GM19467 (cell line): ENCODE data around the gene ZNF341.

Experiments
- ATAC-seq: cut with Tn5 transposase; IDR thresholded peaks from one replicate; pipeline ENCODE4 v1.9.1; 2021; ENCODE audit warnings: mild to moderate bottlenecking, moderate library complexity; ENCODE audit not compliant: unreplicated experiment

ZNF341 gene

GRCh38 chr20:33701629-33702450 is 30.0 kb upstream of the ZNF341 start:
- no peak for ATAC-seq

GRCh38 chr20:33702861-33703260 is 28.9 kb upstream of the ZNF341 start:
- no peak for ATAC-seq

- ATAC-seq: no peak
Measured at GRCh38 chr20:33703498-33704137, 28.2 kb upstream of the ZNF341 start.

GRCh38 chr20:33704197-33704924 is 27.4 kb upstream of the ZNF341 start:
- no peak for ATAC-seq

- ATAC-seq: no peak
Measured at GRCh38 chr20:33707668-33708067, 24.1 kb upstream of the ZNF341 start.

GRCh38 chr20:33709398-33709797 is 22.4 kb upstream of the ZNF341 start:
- ATAC-seq: no peak

GRCh38 chr20:33709905-33710541 is 21.8 kb upstream of the ZNF341 start:
- no peak for ATAC-seq

GRCh38 chr20:33710681-33711445 is 20.9 kb upstream of the ZNF341 start:
- no peak for ATAC-seq

GRCh38 chr20:33711446-33711738 is 20.4 kb upstream of the ZNF341 start:
- ATAC-seq: no peak

- no peak for ATAC-seq
Measured at GRCh38 chr20:33713865-33714367, 17.9 kb upstream of the ZNF341 start.

- ATAC-seq: no peak
Measured at GRCh38 chr20:33716498-33716897, 15.3 kb upstream of the ZNF341 start.

GRCh38 chr20:33719277-33719988 is 12.4 kb upstream of the ZNF341 start:
- ATAC-seq: no peak

GRCh38 chr20:33719989-33720709 is 11.6 kb upstream of the ZNF341 start, which contains the start of gene PXMP4:
PXMP4 (minus strand) TSS chr20:33720310; CDS start chr20:33720207, 103 bp downstream.
- ATAC-seq: peak; percentile 90

GRCh38 chr20:33721391-33722140 is 10.2 kb upstream of the ZNF341 start:
- ATAC-seq: no peak

GRCh38 chr20:33724439-33725094 is 7.2 kb upstream of the ZNF341 start:
- ATAC-seq: no peak

- no peak for ATAC-seq
Measured at GRCh38 chr20:33725607-33726264, 6.1 kb upstream of the ZNF341 start.

GRCh38 chr20:33727115-33727479 is 4.7 kb upstream of the ZNF341 start:
- ATAC-seq: no peak
